GM12864 (cell line): ENCODE measurements around the gene RIMKLA.

ENCODE experiments used
- DNase-seq: peaks from one replicate; pipeline ENCODE4 v3.0.0-alpha.2; 2011; ENCODE audit warnings: low read depth
- H3K4me3 ChIP-seq: 2 replicates; pipeline ENCODE4 v1.5.1; 2011; ENCODE audit warnings: mild to moderate bottlenecking, low read depth, low read length, control low read depth
- TF ChIP-seq, protein P1 (sequence below): IDR thresholded peaks from 2 replicates; pipeline ENCODE4 v1.5.1; 2011; ENCODE audit warnings: low read depth, mild to moderate bottlenecking, moderate library complexity, low read length, control low read depth, inconsistent platforms; ENCODE audit errors: missing control alignments

The RIMKLA gene

DNA sequence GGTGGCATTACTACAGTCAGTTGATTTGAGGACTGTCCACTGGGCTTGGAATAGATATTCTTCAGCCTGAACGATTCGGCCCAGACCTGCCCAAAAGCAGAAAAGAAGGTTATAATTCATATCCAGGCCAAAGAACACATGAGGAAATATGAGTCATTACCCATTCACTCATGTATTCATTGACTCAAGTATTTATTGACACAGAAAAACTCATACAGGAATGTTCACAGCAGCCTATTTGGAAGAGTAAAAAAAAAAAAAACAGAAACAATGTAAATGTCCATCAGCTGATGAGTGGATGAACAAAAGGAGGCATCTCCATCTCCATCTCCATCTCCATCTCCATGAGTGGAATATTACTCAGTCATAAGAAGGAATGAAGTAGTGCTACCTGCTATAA, 59.3 kb downstream of the RIMKLA start:
- TF ChIP-seq, protein P1, sequence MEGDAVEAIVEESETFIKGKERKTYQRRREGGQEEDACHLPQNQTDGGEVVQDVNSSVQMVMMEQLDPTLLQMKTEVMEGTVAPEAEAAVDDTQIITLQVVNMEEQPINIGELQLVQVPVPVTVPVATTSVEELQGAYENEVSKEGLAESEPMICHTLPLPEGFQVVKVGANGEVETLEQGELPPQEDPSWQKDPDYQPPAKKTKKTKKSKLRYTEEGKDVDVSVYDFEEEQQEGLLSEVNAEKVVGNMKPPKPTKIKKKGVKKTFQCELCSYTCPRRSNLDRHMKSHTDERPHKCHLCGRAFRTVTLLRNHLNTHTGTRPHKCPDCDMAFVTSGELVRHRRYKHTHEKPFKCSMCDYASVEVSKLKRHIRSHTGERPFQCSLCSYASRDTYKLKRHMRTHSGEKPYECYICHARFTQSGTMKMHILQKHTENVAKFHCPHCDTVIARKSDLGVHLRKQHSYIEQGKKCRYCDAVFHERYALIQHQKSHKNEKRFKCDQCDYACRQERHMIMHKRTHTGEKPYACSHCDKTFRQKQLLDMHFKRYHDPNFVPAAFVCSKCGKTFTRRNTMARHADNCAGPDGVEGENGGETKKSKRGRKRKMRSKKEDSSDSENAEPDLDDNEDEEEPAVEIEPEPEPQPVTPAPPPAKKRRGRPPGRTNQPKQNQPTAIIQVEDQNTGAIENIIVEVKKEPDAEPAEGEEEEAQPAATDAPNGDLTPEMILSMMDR, result no peak
- DNase-seq, result no peak
- no peak overlapping the region for H3K4me3 ChIP-seq

DNA sequence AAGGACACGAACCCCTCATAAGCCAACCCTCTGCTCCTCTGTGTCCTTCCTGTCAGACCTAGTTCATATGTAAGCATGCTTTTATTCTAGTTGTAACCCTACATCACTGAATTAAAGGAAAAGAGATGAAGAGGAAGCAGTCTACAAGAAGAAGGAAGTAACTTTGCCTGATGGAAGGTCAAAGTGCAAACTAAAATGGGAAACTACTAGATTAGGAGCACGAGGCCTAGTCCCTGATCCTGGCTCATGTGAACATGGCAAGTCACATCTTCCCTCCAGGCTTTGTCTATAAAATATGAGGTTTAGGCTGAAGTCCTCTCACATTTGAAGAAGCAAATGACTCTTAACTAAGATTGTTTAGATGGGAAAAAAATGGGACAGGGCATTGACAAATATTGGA, 62.1 kb downstream of the RIMKLA start:
- H3K4me3 ChIP-seq, result no peak overlapping the region
- TF ChIP-seq, protein P1, result no peak
- no peak for DNase-seq

DNA sequence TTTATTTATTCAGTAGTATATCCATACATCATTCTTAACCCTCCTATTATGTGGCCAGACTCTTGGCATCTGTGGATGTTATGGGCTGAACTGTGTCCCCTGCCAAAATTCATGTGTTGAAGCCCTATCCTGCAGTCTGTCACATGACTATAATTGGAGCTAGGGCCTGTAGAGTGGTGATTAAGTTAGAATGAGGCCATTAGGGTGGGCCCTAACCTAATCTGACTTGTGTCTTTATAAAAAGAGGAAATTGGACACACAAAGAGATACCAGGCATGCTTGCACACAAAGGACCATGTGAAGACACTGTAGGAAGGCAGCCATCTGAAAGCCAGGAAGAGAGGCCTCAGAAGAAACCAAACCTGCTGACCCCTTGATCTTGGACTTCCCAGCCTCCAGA, 68.7 kb downstream of the RIMKLA start:
- DNase-seq, result no peak

DNA sequence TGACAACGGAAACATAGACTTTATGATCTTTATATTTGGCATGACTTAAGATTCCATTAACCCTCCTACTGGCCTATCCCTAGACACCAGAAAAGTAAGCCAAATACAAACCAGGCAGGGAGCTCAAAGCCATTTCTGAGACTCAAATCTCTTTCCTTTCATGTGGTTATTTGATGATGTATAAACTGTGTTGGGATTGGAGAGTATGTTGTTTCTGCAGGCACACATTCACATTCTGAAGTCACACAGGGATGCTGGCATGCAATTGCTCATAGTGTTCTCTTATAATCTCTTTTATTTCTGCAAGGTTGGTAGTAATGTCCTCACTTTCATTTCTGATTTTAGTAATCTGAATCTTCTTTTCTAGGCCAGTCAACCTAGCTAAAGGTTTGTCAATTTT, 69.5 kb downstream of the RIMKLA start:
- DNase-seq, result no peak
- TF ChIP-seq, protein P1, result no peak
- H3K4me3 ChIP-seq, result no peak overlapping the region

More for the DNA sequence above, 68.7 kb downstream of the RIMKLA start:
- no peak overlapping the region for H3K4me3 ChIP-seq
- TF ChIP-seq, protein P1, result no peak

DNA sequence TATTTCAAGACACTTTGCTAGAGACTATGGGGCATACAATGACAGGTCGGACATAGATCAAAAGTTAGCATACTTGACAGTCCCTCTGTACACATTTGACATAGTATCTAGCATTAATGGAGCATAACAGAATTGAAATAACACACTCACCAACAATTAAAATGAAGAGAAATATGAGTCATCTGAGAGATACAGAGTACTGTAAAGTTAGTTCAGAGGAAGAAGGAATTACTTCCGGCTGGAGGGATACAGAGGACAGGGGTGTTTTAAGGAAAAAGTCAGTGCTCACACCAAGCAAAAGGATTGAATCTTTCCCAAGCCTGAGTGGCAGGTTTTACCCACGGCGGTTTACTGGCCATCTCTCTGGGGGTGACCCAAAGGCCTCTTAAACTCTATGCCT, 72.8 kb downstream of the RIMKLA start:
- TF ChIP-seq, protein P1, result no peak

DNA sequence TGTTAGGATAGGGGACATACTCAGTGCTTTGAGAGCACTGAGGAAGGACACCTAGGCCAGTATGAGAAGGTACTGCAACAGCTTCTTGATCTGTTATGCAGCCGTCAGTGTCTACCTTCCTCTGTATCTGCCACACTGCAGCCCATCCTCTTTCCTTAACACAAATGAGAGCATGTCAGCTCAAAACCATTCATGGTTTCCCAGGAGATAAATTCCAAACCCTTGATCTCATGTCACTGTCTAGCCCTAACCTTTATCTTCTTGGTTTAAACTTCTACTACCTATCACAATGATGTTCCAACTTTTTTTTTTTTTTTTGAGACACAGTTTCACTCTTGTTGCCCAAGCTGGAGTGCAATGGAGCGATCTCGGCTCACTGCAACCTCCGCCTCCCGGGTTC, 73.8 kb downstream of the RIMKLA start:
- no peak overlapping the region for H3K4me3 ChIP-seq
- TF ChIP-seq, protein P1, result no peak
- no peak for DNase-seq

More for the DNA sequence above, 72.8 kb downstream of the RIMKLA start:
- no peak for DNase-seq
- H3K4me3 ChIP-seq, result no peak overlapping the region

DNA sequence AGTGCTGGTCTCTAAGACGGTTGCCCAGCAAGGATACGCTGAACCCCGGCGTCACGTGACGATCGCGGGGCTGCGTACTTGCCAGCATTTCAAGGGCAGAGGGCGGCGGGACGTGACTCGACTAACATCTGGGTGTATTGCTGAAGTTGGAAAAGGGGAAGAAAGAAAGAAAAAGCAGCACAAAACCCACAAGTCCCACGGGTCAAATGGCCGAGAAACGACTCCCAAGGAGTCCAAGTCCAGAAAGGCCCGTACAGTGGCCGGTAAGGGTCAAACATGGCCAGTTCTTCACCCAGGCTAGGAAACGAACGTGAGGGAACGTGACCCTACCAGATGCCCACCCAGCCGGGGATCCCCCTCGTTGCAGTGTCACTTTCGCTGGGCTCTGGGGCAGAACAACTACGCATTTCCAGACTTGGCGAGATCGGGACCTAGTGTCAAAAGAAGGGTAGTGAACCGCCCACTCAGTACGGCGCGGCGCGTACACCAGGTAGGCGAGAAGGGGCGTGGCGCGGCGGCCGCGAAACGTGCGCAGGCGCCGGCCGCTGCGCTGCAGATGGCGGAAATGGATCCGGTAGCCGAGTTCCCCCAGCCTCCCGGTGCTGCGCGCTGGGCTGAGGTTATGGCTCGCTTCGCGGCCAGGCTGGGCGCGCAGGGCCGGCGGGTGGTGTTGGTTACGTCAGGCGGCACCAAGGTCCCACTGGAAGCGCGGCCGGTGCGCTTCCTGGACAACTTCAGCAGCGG, 75.6 kb downstream of the RIMKLA start, which contains the start of the genes PPCS and ZMYND12:
TSS of gene PPCS (plus strand) at position 534 of the 744 bp plus-strand sequence. CDS start at position 557, 23 bp downstream.
TSS of gene ZMYND12 (minus strand) at position 13 of the 744 bp plus-strand sequence. CDS start 25 bp downstream, outside the sequence.
- TF ChIP-seq, protein P1, result peak; percentile 25
- DNase-seq, result peak; percentile 80
- H3K4me3 ChIP-seq, result peak within 1 kb of the TSS; percentile 76
